WTC11 (cell line): Measurements from ENCODE around the gene GJD2. TPM values are rescaled to one million over a fixed set of nuclear protein-coding genes. Genes with fewer than 3 reads are reported as not detected.

Experiments used
- ATAC-seq: fragments of 200-7000 bp; cut with Tn5 transposase; 2 replicates; pipeline ENCODE4 v1.10.0; 2021; ENCODE audit warnings: mild to moderate bottlenecking, moderate library complexity
- Bru-seq: library from RNA; stranded (reverse); fragments of 400-500 nt; gene quantifications from one replicate; lab custom pipeline; 2021; lab: Mats Ljungman, UMichigan
- CTCF ChIA-PET: fragments of 300-600 bp; sonication (Branson Sonifier 250); formaldehyde crosslinking; loops from one replicate; lab custom pipeline; 2021; ENCODE audit warnings: antibody characterized with exemption; lab: Charles Lee
- POLR2A ChIA-PET: fragments of 350-600 bp; sonication (Branson Sonifier 250); formaldehyde crosslinking; loops from one replicate; lab custom pipeline; 2021; ENCODE audit warnings: antibody characterized with exemption; lab: Charles Lee
- DNase-seq: peaks from one replicate; pipeline ENCODE4 v3.0.0; 2021; ENCODE audit warnings: low spot score
- H3K27ac Mint-ChIP-seq: 2 replicates; pipeline ENCODE4 v1.8.0; 2021; ENCODE audit warnings: mixed read lengths
- H3K27me3 Mint-ChIP-seq: 2 replicates; pipeline ENCODE4 v1.8.0; 2021; ENCODE audit warnings: low read depth, mild to moderate bottlenecking, moderate library complexity, mixed read lengths
- H3K36me3 Mint-ChIP-seq: 2 replicates; pipeline ENCODE4 v1.8.0; 2021; ENCODE audit warnings: mixed read lengths
- H3K4me1 Mint-ChIP-seq: 2 replicates; pipeline ENCODE4 v1.8.0; 2022; ENCODE audit warnings: mixed read lengths
- H3K4me3 Mint-ChIP-seq: 2 replicates; pipeline ENCODE4 v1.8.0; 2021; ENCODE audit warnings: mild to moderate bottlenecking, moderate library complexity, mixed read lengths
- H3K9me3 Mint-ChIP-seq: 2 replicates; pipeline ENCODE4 v1.8.0; 2021; ENCODE audit warnings: mixed read lengths
- AFF4 ChIP-seq: sonication (generic); formaldehyde crosslinking; IDR thresholded peaks from 2 replicates; pipeline ENCODE4 v1.8.1; 2023; ENCODE audit warnings: mild to moderate bottlenecking, missing genetic modification reagents, borderline replicate concordance
- ARID4B ChIP-seq: sonication (generic); formaldehyde crosslinking; IDR thresholded peaks from 2 replicates; pipeline ENCODE4 v1.8.0; 2023; ENCODE audit warnings: missing genetic modification reagents, mild to moderate bottlenecking, borderline replicate concordance
- E2F4 ChIP-seq: sonication (generic); formaldehyde crosslinking; IDR thresholded peaks from 2 replicates; pipeline ENCODE4 v1.8.1; 2022; ENCODE audit warnings: low read depth, mild to moderate bottlenecking, moderate library complexity, missing genetic modification reagents, borderline replicate concordance
- GRHL2 ChIP-seq: fragments of 250-450 bp; sonication (Bioruptor Pico); IDR thresholded peaks from 2 replicates; pipeline ENCODE4 v1.8.0; 2022; ENCODE audit warnings: mild to moderate bottlenecking, moderate library complexity; ENCODE audit not compliant: insufficient replicate concordance, severe bottlenecking
- GTF2I ChIP-seq: fragments of 250-450 bp; sonication (Bioruptor Pico); conservative IDR thresholded peaks from 2 replicates; pipeline ENCODE4 v1.4.0; 2021; ENCODE audit warnings: mild to moderate bottlenecking
- HMGXB4 ChIP-seq: sonication (generic); formaldehyde crosslinking; IDR thresholded peaks from 2 replicates; pipeline ENCODE4 v1.8.1; 2023; ENCODE audit warnings: mild to moderate bottlenecking, moderate library complexity, missing genetic modification reagents
- MXD4 ChIP-seq: fragments of 250-450 bp; sonication (Bioruptor Pico); IDR thresholded peaks from 2 replicates; pipeline ENCODE4 v1.8.0; 2021; ENCODE audit warnings: mild to moderate bottlenecking, moderate library complexity, borderline replicate concordance
- PRRX2 ChIP-seq: fragments of 250-450 bp; sonication (Bioruptor Pico); IDR thresholded peaks from 2 replicates; pipeline ENCODE4 v1.8.0; 2021; ENCODE audit warnings: mild to moderate bottlenecking
- RORB ChIP-seq: fragments of 250-450 bp; sonication (Bioruptor Pico); IDR thresholded peaks from 2 replicates; pipeline ENCODE4 v1.9.0; 2021; ENCODE audit warnings: mild to moderate bottlenecking
- SMAD3 ChIP-seq: sonication (generic); formaldehyde crosslinking; IDR thresholded peaks from 2 replicates; pipeline ENCODE4 v1.8.0; 2022; ENCODE audit warnings: missing genetic modification reagents, mild to moderate bottlenecking, borderline replicate concordance
- SMAD4 ChIP-seq: sonication (generic); formaldehyde crosslinking; IDR thresholded peaks from 2 replicates; pipeline ENCODE4 v1.8.0; 2022; ENCODE audit warnings: mild to moderate bottlenecking, missing genetic modification reagents
- SP1 ChIP-seq: sonication (generic); formaldehyde crosslinking; conservative IDR thresholded peaks from 2 replicates; pipeline ENCODE4 v1.8.1; 2022; ENCODE audit warnings: missing genetic modification reagents
- ZNF121 ChIP-seq: sonication (generic); formaldehyde crosslinking; IDR thresholded peaks from 2 replicates; pipeline ENCODE4 v1.8.0; 2023; ENCODE audit warnings: missing genetic modification reagents
- long read RNA-seq, 3 experiments: library from RNA in 1 of 3; library from capped mRNA in 1 of 3; library from polyadenylated mRNA in 1 of 3; unstranded in 2 of 3; stranded (forward) in 1 of 3; transcript quantifications; one replicate each; pipeline ENCODE4 v2.0.0, GENCODE V29; 2021
- total RNA-seq: library from RNA; stranded (reverse); gene quantifications from 3 replicates; pipeline ENCODE4 v1.2.3, GENCODE V29; 2021

Gene GJD2
- total RNA-seq (0.14 to 0.22 TPM (median 0.21 TPM) in 3 replicates), Bru-seq, nascent RNA (percentile 12 among the genes with signal in this experiment)
- long read RNA-seq, experiment 1: 0 reads
- long read RNA-seq, experiment 2: 0 reads
- long read RNA-seq, experiment 3: 0 reads

- DNase-seq (peak; percentile 66), ATAC-seq (peak; percentile 71)
- peak within 1 kb of the TSS; percentile 77 for H3K4me3 Mint-ChIP-seq
- ChIA-PET CTCF (interaction anchor here (1.7 kb wide), 1 partner anchor 47 kb away, joined by 14 read pairs; no protein-coding TSS in a partner anchor), POLR2A (no interaction called here)
- H3K4me1 Mint-ChIP-seq: peaks cover 16% of the 10 kb centered on the region
- H3K27me3 Mint-ChIP-seq: peaks cover 81% of the 10 kb centered on the region
- H3K9me3 Mint-ChIP-seq: no peaks in the 10 kb centered on the region
- TF ChIP-seq SP1 (CRISPR knock-in tag): peak; percentile 38; the same call in 1 of the 2 replicates
- no peak for TF ChIP-seq SMAD3 (CRISPR knock-in tag)
- TF ChIP-seq HMGXB4 (CRISPR knock-in tag): peak; percentile 70
- TF ChIP-seq MXD4: no peak
- no peak for TF ChIP-seq GTF2I (CRISPR knock-in tag)
- TF ChIP-seq RORB (CRISPR knock-in tag): no peak
- no peak for TF ChIP-seq SMAD4 (CRISPR knock-in tag)
- no peak for TF ChIP-seq ZNF121
- TF ChIP-seq GRHL2 (CRISPR knock-in tag): no peak
- TF ChIP-seq PRRX2 (CRISPR knock-in tag): no peak
- no peak for TF ChIP-seq E2F4
- TF ChIP-seq ARID4B (CRISPR knock-in tag): peak; percentile 34; the same call in 1 of the 2 replicates
- TF ChIP-seq AFF4 (CRISPR knock-in tag): no peak
- no peak within 1 kb of the TSS for H3K27ac Mint-ChIP-seq
- H3K36me3 Mint-ChIP-seq: no peaks in the 10 kb centered on the region
Measured at GRCh38 chr15:34754674-34755418, at the start of gene GJD2. Gene GJD2, minus strand, starts transcription at chr15:34754998. Its CDS starts 510 bp downstream, at chr15:34754488.
